ENCODE results near the gene NDST1. TPM values are rescaled to one million over a fixed set of nuclear protein-coding genes. Genes with fewer than 3 reads are reported as not detected.
A peak's percentile ranks its signal among the peaks of the same experiment; 100 is the strongest.
"Not testable (repeated sequence)": the region's sequence is repeated elsewhere in the genome, so short reads cannot be mapped to it uniquely, and the experiment has no call there.

Gene NDST1
- total RNA-seq, 4 donors from 2014 or later = 68.8 to 104 (median 96.4) TPM

GRCh38 chr5:150516011-150516410 lies 8.1 kb downstream of the NDST1 start:
- Histone ChIP-seq H3K36me3 (no peaks in the 10 kb centered on the region), H3K27ac (peak overlapping the region; percentile 56 to 73 (median 66)), H3K4me3 (no peak overlapping the region), H3K4me1 (peaks cover 40 to 73% (median 58%) of the 10 kb centered on the region in 4 donors), H3K9me3 (no peaks in the 10 kb centered on the region), H3K27me3 (no peaks in the 10 kb centered on the region)
- in situ Hi-C loops (cut with MboI; ENCODE audit: low pct_ligation_motif_present in 1 of 4, low pct_unique_long_range_greater_than_20kb in 1 of 4, low sequenced_read_pairs in 3 of 4) (no loop called here), intact Hi-C loops (cut with DNase I; ENCODE audit: low total_unique reads) (no loop called here)
- DNase-seq = no peak
- WGBS, 2 donors (ENCODE audit: low coverage in 1 of 2) = 45 to 70% methylated on average over 2 to 5 of the region's 5 CpGs
- no peak for TF ChIP-seq POLR2A (IDR thresholded peaks at IDR 0.05)
- TF ChIP-seq EP300 (IDR thresholded peaks at IDR 0.05; ENCODE audit: low read depth) = no peak
- TF ChIP-seq CTCF (IDR thresholded peaks at IDR 0.05) = no peak
- TF ChIP-seq POLR2AphosphoS5 (IDR thresholded peaks at IDR 0.05) = no peak

- Histone ChIP-seq H3K27ac (peak overlapping the region; percentile 60 to 74 (median 72)), H3K27me3 (no peaks in the 10 kb centered on the region), H3K4me1 (peaks cover 36 to 73% (median 52%) of the 10 kb centered on the region in 4 donors), H3K9me3 (no peaks in the 10 kb centered on the region), H3K4me3 (no peak overlapping the region), H3K36me3 (no peaks in the 10 kb centered on the region)
- intact Hi-C loops (cut with DNase I; ENCODE audit: low total_unique reads) (no loop called here), in situ Hi-C loops (cut with MboI; ENCODE audit: low pct_ligation_motif_present in 1 of 4, low pct_unique_long_range_greater_than_20kb in 1 of 4, low sequenced_read_pairs in 3 of 4) (no loop called here)
- peak in 2 of 3 donors; percentile 49 to 54 for TF ChIP-seq POLR2AphosphoS5 (IDR thresholded peaks at IDR 0.05)
- no peak for TF ChIP-seq CTCF (IDR thresholded peaks at IDR 0.05)
- TF ChIP-seq EP300 (IDR thresholded peaks at IDR 0.05; ENCODE audit: low read depth) = no peak
- peak; percentile 16 for TF ChIP-seq POLR2A (IDR thresholded peaks at IDR 0.05)
- DNase-seq = peak; percentile 91
- 33 to 40% methylated on average over 1 to 13 of the region's 13 CpGs for WGBS, 2 donors (ENCODE audit: low coverage in 1 of 2)
These were observed 9.6 kb downstream of the NDST1 start for GRCh38 chr5:150517272-150518152.

- H3K27me3 ChIP-seq; H3K36me3 ChIP-seq; in situ Hi-C loops (cut with MboI; ENCODE audit: low pct_ligation_motif_present in 1 of 4, low pct_unique_long_range_greater_than_20kb in 1 of 4, low sequenced_read_pairs in 3 of 4); DNase-seq; intact Hi-C loops (cut with DNase I; ENCODE audit: low total_unique reads); H3K4me3 ChIP-seq; H3K9me3 ChIP-seq: not testable (repeated sequence)
- Histone ChIP-seq H3K4me1 (peaks cover 43 to 82% (median 59%) of the 10 kb centered on the region in 4 donors), H3K27ac (peak overlapping the region; percentile 60 to 74 (median 72))
- 70 to 76% methylated on average over 7 to 14 of the region's 14 CpGs for WGBS, 2 donors (ENCODE audit: low coverage in 1 of 2)
These were observed 11.0 kb downstream of the NDST1 start for GRCh38 chr5:150518712-150519559.

GRCh38 chr5:150519560-150519945 lies 11.6 kb downstream of the NDST1 start:
- in situ Hi-C loops (cut with MboI; ENCODE audit: low pct_ligation_motif_present in 1 of 4, low pct_unique_long_range_greater_than_20kb in 1 of 4, low sequenced_read_pairs in 3 of 4) (no loop called here), intact Hi-C loops (cut with DNase I; ENCODE audit: low total_unique reads) (no loop called here)
- Histone ChIP-seq H3K4me3 (no peak overlapping the region), H3K4me1 (peaks cover 46 to 79% (median 62%) of the 10 kb centered on the region in 4 donors), H3K36me3 (no peaks in the 10 kb centered on the region), H3K27me3 (no peaks in the 10 kb centered on the region), H3K27ac (peak overlapping the region in 2 of 4 donors; percentile 71 to 74), H3K9me3 (no peaks in the 10 kb centered on the region)
- WGBS, 2 donors (ENCODE audit: low coverage in 1 of 2) = 89 to 90% methylated on average over 7 to 10 of the region's 10 CpGs
- no peak for TF ChIP-seq POLR2A (IDR thresholded peaks at IDR 0.05)
- TF ChIP-seq CTCF (IDR thresholded peaks at IDR 0.05) = no peak
- TF ChIP-seq EP300 (IDR thresholded peaks at IDR 0.05; ENCODE audit: low read depth) = no peak
- no peak for TF ChIP-seq POLR2AphosphoS5 (IDR thresholded peaks at IDR 0.05)
- no peak for DNase-seq

Data from transverse colon (tissue), 4 donors.